SU-DHL-6 (cell line): ENCODE data around the gene CCT5.

Experiments used
- EZH2phosphoT487 ChIP-seq: fragments of 200-600 bp; sonication (generic), shearing (Covaris generic); conservative IDR thresholded peaks from 2 replicates; pipeline ENCODE4 v1.6.1; 2018; ENCODE audit warnings: mild to moderate bottlenecking, antibody characterized with exemption, low read length, moderate library complexity, mixed read lengths
- TF ChIP-seq, protein P1 (sequence below): fragments of 200-600 bp; sonication (generic); IDR thresholded peaks from one replicate; pipeline ENCODE4 v1.5.1; 2017; ENCODE audit warnings: antibody characterized with exemption, mild to moderate bottlenecking, low read length, moderate library complexity; ENCODE audit not compliant: insufficient read depth, poor library complexity, severe bottlenecking

DNA sequence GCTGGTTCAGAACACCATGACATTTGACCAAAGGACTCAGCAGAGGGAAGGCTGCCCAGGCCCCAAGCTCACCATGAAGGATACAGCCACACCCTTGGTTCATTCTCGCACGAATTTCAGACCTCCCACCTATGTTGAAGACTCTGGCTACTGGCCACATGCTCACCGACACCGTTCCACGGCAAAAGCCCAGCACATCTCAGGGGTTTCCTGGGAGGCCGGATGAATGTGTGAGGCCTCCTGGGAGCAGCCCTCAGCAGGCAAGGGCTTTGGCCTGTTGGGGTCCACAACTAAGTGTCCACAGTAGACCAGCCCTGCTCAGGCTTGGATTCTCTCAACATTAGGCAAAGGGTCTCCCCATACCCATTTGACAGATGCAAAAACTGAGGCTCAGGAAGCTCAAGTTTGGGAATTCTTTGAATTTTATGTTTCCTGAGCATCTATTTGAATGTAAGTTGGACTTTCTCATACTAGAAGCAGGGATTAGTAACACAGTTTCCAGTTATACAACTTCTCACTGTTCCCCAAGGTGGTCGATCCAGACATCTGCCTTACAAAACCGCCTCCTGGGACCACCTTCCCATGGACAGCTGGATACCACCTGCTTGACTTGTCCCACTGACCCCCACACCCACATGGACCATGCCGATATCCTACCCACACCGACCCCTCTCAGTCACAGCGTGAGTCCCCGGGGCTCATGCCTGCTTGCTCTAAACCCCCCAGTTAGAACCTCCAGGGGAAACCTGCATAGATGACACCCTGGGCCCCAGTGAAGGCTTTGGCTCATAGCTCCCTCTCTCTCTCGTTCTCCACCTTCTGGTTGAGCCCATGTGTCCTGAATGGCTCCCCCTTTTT, 27.9 kb downstream of the CCT5 start:
- TF ChIP-seq, protein P1, sequence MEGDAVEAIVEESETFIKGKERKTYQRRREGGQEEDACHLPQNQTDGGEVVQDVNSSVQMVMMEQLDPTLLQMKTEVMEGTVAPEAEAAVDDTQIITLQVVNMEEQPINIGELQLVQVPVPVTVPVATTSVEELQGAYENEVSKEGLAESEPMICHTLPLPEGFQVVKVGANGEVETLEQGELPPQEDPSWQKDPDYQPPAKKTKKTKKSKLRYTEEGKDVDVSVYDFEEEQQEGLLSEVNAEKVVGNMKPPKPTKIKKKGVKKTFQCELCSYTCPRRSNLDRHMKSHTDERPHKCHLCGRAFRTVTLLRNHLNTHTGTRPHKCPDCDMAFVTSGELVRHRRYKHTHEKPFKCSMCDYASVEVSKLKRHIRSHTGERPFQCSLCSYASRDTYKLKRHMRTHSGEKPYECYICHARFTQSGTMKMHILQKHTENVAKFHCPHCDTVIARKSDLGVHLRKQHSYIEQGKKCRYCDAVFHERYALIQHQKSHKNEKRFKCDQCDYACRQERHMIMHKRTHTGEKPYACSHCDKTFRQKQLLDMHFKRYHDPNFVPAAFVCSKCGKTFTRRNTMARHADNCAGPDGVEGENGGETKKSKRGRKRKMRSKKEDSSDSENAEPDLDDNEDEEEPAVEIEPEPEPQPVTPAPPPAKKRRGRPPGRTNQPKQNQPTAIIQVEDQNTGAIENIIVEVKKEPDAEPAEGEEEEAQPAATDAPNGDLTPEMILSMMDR: no peak
- no peak for TF ChIP-seq EZH2phosphoT487
